ENCODE data around the gene CYP2S1. TPM values are rescaled to one million over a fixed set of nuclear protein-coding genes. Genes with fewer than 3 reads are reported as not detected.
A peak's percentile ranks its signal among the peaks of the same experiment; 100 is the strongest.

CYP2S1 gene
- total and polyA plus RNA-seq, 9 of the 15 experiments (the other 6 are each of a cell fraction or from before 2014, with no cell fraction given): 0.07 to 1.9 (median 0.41) TPM

DNA sequence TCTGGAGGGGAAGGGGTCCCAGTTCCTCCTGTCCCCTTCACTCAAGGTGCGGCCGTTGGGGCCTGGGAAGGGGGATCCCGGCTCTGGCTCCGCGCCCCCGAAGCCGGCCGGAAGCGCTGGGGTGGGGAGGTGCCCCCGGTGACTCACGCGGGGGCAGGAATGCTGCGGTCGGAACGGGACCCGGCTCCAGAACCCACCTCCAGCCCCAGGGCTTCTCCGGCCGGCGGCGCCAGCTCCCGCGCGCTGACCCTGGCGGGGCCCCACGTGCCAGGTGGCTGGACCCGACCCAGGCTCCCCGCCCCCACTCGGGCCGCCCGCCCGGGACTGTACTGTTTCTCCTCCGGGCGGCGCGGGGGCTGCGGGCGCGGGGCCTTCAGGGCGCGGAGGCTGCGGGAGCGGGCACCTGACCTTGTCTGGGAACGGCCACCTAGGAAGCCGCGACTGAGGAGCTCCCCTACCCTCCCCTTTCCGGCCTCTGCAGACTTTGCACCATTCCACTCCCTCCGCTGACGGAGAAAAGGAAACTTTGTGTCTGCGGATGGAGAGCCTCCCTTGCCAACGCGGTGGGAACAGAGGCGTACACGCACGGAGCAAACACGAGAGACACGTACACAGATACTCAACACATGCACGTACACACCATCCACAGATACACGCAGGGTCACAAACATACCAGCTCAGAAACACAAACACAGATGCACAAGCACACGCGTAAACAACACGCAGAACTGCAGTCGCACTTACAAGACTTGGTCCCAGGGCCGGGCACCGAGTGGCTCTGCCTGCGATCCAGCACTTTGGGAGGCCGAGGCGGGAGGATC is 33.2 kb downstream of the CYP2S1 start (continued):
- no peak for TF ChIP-seq CBX8 (IDR thresholded peaks at IDR 0.05; ENCODE audit: borderline replicate concordance, extremely low read depth, low read depth, low read length, poor library complexity, severe bottlenecking)
- TF ChIP-seq ZNF134 (CRISPR knock-in tag; conservative IDR thresholded peaks at IDR 0.05): no peak
- TF ChIP-seq, protein P1, sequence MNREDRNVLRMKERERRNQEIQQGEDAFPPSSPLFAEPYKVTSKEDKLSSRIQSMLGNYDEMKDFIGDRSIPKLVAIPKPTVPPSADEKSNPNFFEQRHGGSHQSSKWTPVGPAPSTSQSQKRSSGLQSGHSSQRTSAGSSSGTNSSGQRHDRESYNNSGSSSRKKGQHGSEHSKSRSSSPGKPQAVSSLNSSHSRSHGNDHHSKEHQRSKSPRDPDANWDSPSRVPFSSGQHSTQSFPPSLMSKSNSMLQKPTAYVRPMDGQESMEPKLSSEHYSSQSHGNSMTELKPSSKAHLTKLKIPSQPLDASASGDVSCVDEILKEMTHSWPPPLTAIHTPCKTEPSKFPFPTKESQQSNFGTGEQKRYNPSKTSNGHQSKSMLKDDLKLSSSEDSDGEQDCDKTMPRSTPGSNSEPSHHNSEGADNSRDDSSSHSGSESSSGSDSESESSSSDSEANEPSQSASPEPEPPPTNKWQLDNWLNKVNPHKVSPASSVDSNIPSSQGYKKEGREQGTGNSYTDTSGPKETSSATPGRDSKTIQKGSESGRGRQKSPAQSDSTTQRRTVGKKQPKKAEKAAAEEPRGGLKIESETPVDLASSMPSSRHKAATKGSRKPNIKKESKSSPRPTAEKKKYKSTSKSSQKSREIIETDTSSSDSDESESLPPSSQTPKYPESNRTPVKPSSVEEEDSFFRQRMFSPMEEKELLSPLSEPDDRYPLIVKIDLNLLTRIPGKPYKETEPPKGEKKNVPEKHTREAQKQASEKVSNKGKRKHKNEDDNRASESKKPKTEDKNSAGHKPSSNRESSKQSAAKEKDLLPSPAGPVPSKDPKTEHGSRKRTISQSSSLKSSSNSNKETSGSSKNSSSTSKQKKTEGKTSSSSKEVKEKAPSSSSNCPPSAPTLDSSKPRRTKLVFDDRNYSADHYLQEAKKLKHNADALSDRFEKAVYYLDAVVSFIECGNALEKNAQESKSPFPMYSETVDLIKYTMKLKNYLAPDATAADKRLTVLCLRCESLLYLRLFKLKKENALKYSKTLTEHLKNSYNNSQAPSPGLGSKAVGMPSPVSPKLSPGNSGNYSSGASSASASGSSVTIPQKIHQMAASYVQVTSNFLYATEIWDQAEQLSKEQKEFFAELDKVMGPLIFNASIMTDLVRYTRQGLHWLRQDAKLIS (CRISPR knock-in tag; IDR thresholded peaks at IDR 0.05): no peak
- TF ChIP-seq ZNF143 (CRISPR knock-in tag; IDR thresholded peaks at IDR 0.05): peak; percentile 27; the same call in 1 of the 2 replicates
- TF ChIP-seq LCOR (CRISPR knock-in tag; IDR thresholded peaks at IDR 0.05): no peak
- TF ChIP-seq, protein P2, sequence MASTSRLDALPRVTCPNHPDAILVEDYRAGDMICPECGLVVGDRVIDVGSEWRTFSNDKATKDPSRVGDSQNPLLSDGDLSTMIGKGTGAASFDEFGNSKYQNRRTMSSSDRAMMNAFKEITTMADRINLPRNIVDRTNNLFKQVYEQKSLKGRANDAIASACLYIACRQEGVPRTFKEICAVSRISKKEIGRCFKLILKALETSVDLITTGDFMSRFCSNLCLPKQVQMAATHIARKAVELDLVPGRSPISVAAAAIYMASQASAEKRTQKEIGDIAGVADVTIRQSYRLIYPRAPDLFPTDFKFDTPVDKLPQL (IDR thresholded peaks at IDR 0.05; ENCODE audit: extremely low read depth, insufficient read length): no peak
- no peak for TF ChIP-seq KLF1 (tag; IDR thresholded peaks at IDR 0.05)
- no peak for TF ChIP-seq RUNX1 (IDR thresholded peaks at IDR 0.05; ENCODE audit: low read depth)
- TF ChIP-seq, protein P3, sequence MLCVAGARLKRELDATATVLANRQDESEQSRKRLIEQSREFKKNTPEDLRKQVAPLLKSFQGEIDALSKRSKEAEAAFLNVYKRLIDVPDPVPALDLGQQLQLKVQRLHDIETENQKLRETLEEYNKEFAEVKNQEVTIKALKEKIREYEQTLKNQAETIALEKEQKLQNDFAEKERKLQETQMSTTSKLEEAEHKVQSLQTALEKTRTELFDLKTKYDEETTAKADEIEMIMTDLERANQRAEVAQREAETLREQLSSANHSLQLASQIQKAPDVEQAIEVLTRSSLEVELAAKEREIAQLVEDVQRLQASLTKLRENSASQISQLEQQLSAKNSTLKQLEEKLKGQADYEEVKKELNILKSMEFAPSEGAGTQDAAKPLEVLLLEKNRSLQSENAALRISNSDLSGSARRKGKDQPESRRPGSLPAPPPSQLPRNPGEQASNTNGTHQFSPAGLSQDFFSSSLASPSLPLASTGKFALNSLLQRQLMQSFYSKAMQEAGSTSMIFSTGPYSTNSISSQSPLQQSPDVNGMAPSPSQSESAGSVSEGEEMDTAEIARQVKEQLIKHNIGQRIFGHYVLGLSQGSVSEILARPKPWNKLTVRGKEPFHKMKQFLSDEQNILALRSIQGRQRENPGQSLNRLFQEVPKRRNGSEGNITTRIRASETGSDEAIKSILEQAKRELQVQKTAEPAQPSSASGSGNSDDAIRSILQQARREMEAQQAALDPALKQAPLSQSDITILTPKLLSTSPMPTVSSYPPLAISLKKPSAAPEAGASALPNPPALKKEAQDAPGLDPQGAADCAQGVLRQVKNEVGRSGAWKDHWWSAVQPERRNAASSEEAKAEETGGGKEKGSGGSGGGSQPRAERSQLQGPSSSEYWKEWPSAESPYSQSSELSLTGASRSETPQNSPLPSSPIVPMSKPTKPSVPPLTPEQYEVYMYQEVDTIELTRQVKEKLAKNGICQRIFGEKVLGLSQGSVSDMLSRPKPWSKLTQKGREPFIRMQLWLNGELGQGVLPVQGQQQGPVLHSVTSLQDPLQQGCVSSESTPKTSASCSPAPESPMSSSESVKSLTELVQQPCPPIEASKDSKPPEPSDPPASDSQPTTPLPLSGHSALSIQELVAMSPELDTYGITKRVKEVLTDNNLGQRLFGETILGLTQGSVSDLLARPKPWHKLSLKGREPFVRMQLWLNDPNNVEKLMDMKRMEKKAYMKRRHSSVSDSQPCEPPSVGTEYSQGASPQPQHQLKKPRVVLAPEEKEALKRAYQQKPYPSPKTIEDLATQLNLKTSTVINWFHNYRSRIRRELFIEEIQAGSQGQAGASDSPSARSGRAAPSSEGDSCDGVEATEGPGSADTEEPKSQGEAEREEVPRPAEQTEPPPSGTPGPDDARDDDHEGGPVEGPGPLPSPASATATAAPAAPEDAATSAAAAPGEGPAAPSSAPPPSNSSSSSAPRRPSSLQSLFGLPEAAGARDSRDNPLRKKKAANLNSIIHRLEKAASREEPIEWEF (CRISPR knock-in tag; IDR thresholded peaks at IDR 0.05): no peak
- TF ChIP-seq PTTG1 (tag; IDR thresholded peaks at IDR 0.05; ENCODE audit: low read depth): no peak
- no peak for TF ChIP-seq DDX20 (tag; IDR thresholded peaks at IDR 0.05; ENCODE audit: low read depth)
- TF ChIP-seq MAZ (CRISPR knock-in tag; conservative IDR thresholded peaks at IDR 0.05 in 1 of 2, IDR thresholded peaks at IDR 0.05 in 1 of 2): peak in 1 of 2 experiments; percentile 85; a peak in 1 of 4 replicates
- no peak for TF ChIP-seq MTA2 (IDR thresholded peaks at IDR 0.05; ENCODE audit: low read depth)
- peak; percentile 92 for TF ChIP-seq OTX1 (CRISPR knock-in tag; IDR thresholded peaks at IDR 0.05)
- TF ChIP-seq, protein P4, sequence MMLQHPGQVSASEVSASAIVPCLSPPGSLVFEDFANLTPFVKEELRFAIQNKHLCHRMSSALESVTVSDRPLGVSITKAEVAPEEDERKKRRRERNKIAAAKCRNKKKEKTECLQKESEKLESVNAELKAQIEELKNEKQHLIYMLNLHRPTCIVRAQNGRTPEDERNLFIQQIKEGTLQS (IDR thresholded peaks at IDR 0.05): no peak; the same call in none of the 2 replicates
- TF ChIP-seq, protein P4 (CRISPR knock-in tag; conservative IDR thresholded peaks at IDR 0.05): 0 out of 2 replicates have a peak, but pooled peaks have one; percentile 8
